CD14-positive monocyte (primary cell): Measurements from ENCODE around the gene FXYD6. TPM values are rescaled to one million over a fixed set of nuclear protein-coding genes. Genes with fewer than 3 reads are reported as not detected.

Source experiments
- DNase-seq, 3 donors: peaks; one replicate each; pipeline ENCODE4 v3.0.0-alpha.2; 2011 to 2022
- H2AFZ ChIP-seq: 2 replicates; pipeline ENCODE4 v1.6.0; 2012; ENCODE audit warnings: mild to moderate bottlenecking, low read depth, low read length, inconsistent platforms; ENCODE audit not compliant: insufficient read depth, poor library complexity, severe bottlenecking
- H3K27ac ChIP-seq, 2 donors: 1 replicate in 1 of 2; 2 replicates in 1 of 2; pipeline ENCODE4 v1.5.1; 2012 to 2013; ENCODE audit warnings: low read length in 2 of 2, control low read depth in 1 of 2, inconsistent platforms in 1 of 2, low read depth in 1 of 2, mild to moderate bottlenecking in 1 of 2
- H3K27me3 ChIP-seq, 2 donors: one replicate each; pipeline versions ENCODE4 v1.6.0 to v1.6.1; 2011 to 2013; ENCODE audit warnings: low read length in 2 of 2; ENCODE audit not compliant: control insufficient read depth in 2 of 2, insufficient read depth in 2 of 2
- H3K36me3 ChIP-seq, 2 donors: replicated peaks in 1 of 2; 1 replicate in 1 of 2; 2 replicates in 1 of 2; pipeline versions ENCODE4 v1.5.1 to v1.6.1; 2012 to 2013; ENCODE audit warnings: low read length in 2 of 2, control low read depth in 1 of 2, inconsistent platforms in 1 of 2, mild to moderate bottlenecking in 1 of 2; ENCODE audit not compliant: insufficient read depth in 2 of 2, control insufficient read depth in 1 of 2
- H3K4me1 ChIP-seq, 2 donors: 1 replicate in 1 of 2; 2 replicates in 1 of 2; pipeline versions ENCODE4 v1.5.1 to v1.6.1; 2012 to 2013; ENCODE audit warnings: low read length in 2 of 2, control low read depth in 1 of 2, inconsistent platforms in 1 of 2, mild to moderate bottlenecking in 1 of 2, moderate library complexity in 1 of 2; ENCODE audit not compliant: insufficient read depth in 2 of 2, control insufficient read depth in 1 of 2
- H3K4me2 ChIP-seq: replicated peaks from 2 replicates; pipeline ENCODE3; 2012; ENCODE audit warnings: low read length, moderate library complexity, mild to moderate bottlenecking; ENCODE audit not compliant: poor library complexity, severe bottlenecking; ENCODE audit errors: extremely low read depth
- H3K4me3 ChIP-seq, 3 experiments: fragments of 200-600 bp in 1 of 3; sonication (generic) in 1 of 3; replicated peaks in 1 of 3; 1 replicate in 2 of 3; 2 replicates in 1 of 3; pipeline ENCODE4 v1.5.1; 2011 to 2013; ENCODE audit warnings: low read length in 3 of 3, mild to moderate bottlenecking in 3 of 3, control low read depth in 2 of 3, low read depth in 2 of 3, inconsistent platforms in 1 of 3, moderate library complexity in 1 of 3
- H3K79me2 ChIP-seq: 2 replicates; pipeline ENCODE4 v1.6.0; 2012; ENCODE audit warnings: mild to moderate bottlenecking, control low read depth, inconsistent platforms, low read length, moderate library complexity; ENCODE audit not compliant: insufficient read depth
- H3K9ac ChIP-seq: 2 replicates; pipeline ENCODE4 v1.6.0; 2017; ENCODE audit warnings: low read length, mild to moderate bottlenecking; ENCODE audit not compliant: insufficient read depth, poor library complexity, severe bottlenecking
- H3K9me3 ChIP-seq, 2 donors: replicated peaks in 1 of 2; 1 replicate in 1 of 2; 2 replicates in 1 of 2; pipeline versions ENCODE4 v1.5.1 to v1.6.1; 2012 to 2013; ENCODE audit warnings: low read length in 2 of 2, control low read depth in 1 of 2; ENCODE audit not compliant: control insufficient read depth in 1 of 2, insufficient read depth in 1 of 2
- H4K20me1 ChIP-seq: 2 replicates; pipeline ENCODE4 v1.6.0; 2012; ENCODE audit warnings: mild to moderate bottlenecking, low read length, control low read depth, moderate library complexity; ENCODE audit not compliant: insufficient read depth
- H3K27ac Mint-ChIP-seq, 7 donors: one replicate each; pipeline ENCODE4 v1.8.0; 2020; ENCODE audit warnings: mild to moderate bottlenecking in 7 of 7, mixed read lengths in 7 of 7, moderate library complexity in 6 of 7, inconsistent platforms in 2 of 7
- H3K27me3 Mint-ChIP-seq, 3 donors: one replicate each; pipeline ENCODE4 v1.8.0; 2021 to 2022; ENCODE audit warnings: low read depth in 3 of 3, mild to moderate bottlenecking in 3 of 3, mixed read lengths in 3 of 3, moderate library complexity in 3 of 3, inconsistent platforms in 1 of 3
- H3K36me3 Mint-ChIP-seq, 2 donors: one replicate each; pipeline ENCODE4 v1.8.0; 2020; ENCODE audit warnings: mixed read lengths in 2 of 2, inconsistent platforms in 1 of 2, mild to moderate bottlenecking in 1 of 2
- H3K4me1 Mint-ChIP-seq: one replicate; pipeline ENCODE4 v1.8.0; 2020; ENCODE audit warnings: mild to moderate bottlenecking, mixed read lengths
- H3K4me3 Mint-ChIP-seq, 2 donors: one replicate each; pipeline ENCODE4 v1.8.0; 2020; ENCODE audit warnings: mild to moderate bottlenecking in 2 of 2, mixed read lengths in 2 of 2, moderate library complexity in 1 of 2
- H3K9me3 Mint-ChIP-seq, 7 donors: one replicate each; pipeline ENCODE4 v1.8.0; 2020 to 2022; ENCODE audit warnings: mixed read lengths in 7 of 7, mild to moderate bottlenecking in 6 of 7, moderate library complexity in 6 of 7, inconsistent platforms in 2 of 7
- WGBS: methylation state at CpG from one replicate; pipeline ENCODE4 v1.1.5; 2013; ENCODE audit warnings: missing lambda C conversion rate; ENCODE audit not compliant: insufficient coverage; 5-methylcytosine and 5-hydroxymethylcytosine counted together
- intact Hi-C, 2 donors: fragments of 100-400 bp; cut with micrococcal nuclease; formaldehyde crosslinking; loops; one replicate each; pipeline versions ENCODE4 v1.15.0 to v1.15.1; 2023
- polyA plus RNA-seq, 3 donors: library from polyadenylated mRNA; depleted of rRNA in 1 of 3; unstranded in 2 of 3; stranded (reverse) in 1 of 3; fragments of 300-500 nt in 2 of 3; fragments of >200 nt in 1 of 3; fragmentation: Illumina TruSeq in 2 of 3; gene quantifications; 1 replicate in 2 of 3; 2 replicates in 1 of 3; pipeline ENCODE4 v1.2.3, GENCODE V29; 2012 to 2021
- TF ChIP-seq, protein P1 (sequence below): fragments of 200-600 bp; IDR thresholded peaks from one replicate; pipeline ENCODE4 v1.8.0; 2022; ENCODE audit warnings: antibody characterized with exemption, mild to moderate bottlenecking

Gene FXYD6
- polyA plus RNA-seq, 3 donors = 36.4 to 52.1 (median 44.1) TPM

DNA sequence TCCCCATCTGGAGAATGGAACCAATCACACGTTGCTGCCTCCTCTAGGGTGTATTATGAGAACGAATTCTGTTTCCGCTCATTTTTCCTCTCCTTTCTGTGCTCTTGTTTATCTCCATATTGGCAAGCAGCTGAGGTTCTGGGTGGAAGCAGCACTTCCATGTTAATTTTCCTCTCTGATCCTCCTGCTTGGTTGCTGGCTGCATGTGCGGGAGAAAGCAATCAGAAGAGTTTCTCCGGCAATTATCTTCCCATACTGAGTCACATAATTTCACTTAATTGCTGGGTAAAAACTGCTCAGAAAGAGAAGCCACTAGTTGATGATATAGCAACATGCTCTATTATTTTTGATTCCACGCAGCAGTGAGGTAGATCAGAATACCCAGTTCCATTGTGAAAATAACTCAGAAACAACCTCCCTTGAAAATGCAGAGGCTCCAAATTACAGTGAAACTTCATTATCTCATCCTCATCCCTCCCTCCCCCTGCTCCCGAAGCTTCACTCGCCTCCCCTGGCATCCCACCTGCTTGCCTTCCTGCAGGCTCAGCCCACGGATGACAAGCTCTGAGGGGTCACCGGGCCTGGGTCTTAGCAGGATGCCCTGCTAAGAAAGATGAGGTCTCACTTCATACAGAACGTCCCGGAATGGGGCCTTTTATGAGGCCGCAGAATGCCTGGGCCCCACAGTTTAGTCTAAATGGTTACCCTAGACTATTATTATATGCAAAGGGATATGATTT is 20.4 kb downstream of the FXYD6 start:
- no peak overlapping the region for H3K4me3 ChIP-seq
- H3K9me3 Mint-ChIP-seq = peaks cover 9 to 16% (median 12%) of the 10 kb centered on the region in 7 donors
- no peak for DNase-seq
- H3K9ac ChIP-seq = no peak overlapping the region
- peaks cover 10 to 13% of the 10 kb centered on the region in 2 donors for H3K9me3 ChIP-seq
- no peak overlapping the region for H2AFZ ChIP-seq
- H3K4me2 ChIP-seq = no peak overlapping the region
- H3K4me1 ChIP-seq = peaks cover 11 to 16% of the 10 kb centered on the region in 2 donors
- H4K20me1 ChIP-seq = no peaks in the 10 kb centered on the region
- H3K36me3 Mint-ChIP-seq = no peaks in the 10 kb centered on the region
- H3K79me2 ChIP-seq = no peaks in the 10 kb centered on the region
- H3K4me1 Mint-ChIP-seq = peaks cover 17% of the 10 kb centered on the region
- H3K27me3 ChIP-seq = no peaks in the 10 kb centered on the region
- TF ChIP-seq, protein P1, sequence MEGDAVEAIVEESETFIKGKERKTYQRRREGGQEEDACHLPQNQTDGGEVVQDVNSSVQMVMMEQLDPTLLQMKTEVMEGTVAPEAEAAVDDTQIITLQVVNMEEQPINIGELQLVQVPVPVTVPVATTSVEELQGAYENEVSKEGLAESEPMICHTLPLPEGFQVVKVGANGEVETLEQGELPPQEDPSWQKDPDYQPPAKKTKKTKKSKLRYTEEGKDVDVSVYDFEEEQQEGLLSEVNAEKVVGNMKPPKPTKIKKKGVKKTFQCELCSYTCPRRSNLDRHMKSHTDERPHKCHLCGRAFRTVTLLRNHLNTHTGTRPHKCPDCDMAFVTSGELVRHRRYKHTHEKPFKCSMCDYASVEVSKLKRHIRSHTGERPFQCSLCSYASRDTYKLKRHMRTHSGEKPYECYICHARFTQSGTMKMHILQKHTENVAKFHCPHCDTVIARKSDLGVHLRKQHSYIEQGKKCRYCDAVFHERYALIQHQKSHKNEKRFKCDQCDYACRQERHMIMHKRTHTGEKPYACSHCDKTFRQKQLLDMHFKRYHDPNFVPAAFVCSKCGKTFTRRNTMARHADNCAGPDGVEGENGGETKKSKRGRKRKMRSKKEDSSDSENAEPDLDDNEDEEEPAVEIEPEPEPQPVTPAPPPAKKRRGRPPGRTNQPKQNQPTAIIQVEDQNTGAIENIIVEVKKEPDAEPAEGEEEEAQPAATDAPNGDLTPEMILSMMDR = no peak
- intact Hi-C loops = loop anchor here in 1 of 2 donors (10.0 kb wide), 1 partner anchor 49 kb away; no protein-coding TSS in a partner anchor
- H3K27ac ChIP-seq = no peak overlapping the region
- peaks cover 0 to 5% (median 1%) of the 10 kb centered on the region in 3 donors for H3K27me3 Mint-ChIP-seq
- no peaks in the 10 kb centered on the region for H3K36me3 ChIP-seq
- no peak overlapping the region for H3K27ac Mint-ChIP-seq
- 98% methylated on average over 7 of the region's 13 CpGs for WGBS
- no peak overlapping the region for H3K4me3 Mint-ChIP-seq

DNA sequence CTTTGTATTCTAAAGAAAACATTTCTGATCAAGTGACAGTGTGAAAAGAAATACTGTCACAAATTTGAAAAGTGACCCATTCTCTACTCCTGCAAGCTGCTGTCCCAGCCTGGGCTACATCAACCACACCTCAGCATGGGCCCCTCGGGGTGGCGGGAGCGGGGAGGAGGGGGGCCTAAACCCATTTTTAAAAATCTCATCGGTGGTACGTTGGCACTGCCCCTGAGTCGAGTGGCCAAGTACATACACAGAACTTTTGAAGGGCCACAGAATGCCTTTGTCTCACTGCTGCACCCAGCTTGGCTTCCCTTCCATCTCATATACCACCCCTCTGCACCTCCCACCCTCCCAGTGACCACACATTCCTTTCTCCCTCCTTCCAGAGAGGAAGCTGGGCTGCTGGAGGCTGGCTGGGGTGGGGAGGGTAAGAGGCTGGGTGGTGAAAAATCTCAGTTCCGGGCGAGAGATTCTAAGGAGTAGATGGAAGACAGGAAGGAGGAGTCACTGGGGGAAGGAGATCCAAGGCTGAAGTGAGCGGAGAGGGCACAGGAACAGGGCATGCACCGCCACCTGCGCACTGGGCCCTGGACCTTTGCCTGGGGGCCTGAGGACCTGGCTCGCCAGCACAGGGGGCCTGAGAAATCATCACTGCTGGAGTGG is 21.1 kb downstream of the FXYD6 start:
- no peak overlapping the region for H3K27ac ChIP-seq
- WGBS = 75% methylated on average over 7 of the region's 12 CpGs
- no peak overlapping the region for H3K9ac ChIP-seq
- peaks cover 11 to 16% of the 10 kb centered on the region in 2 donors for H3K4me1 ChIP-seq
- H3K79me2 ChIP-seq = no peaks in the 10 kb centered on the region
- TF ChIP-seq, protein P1 = no peak
- Mint-ChIP-seq H3K36me3 (no peaks in the 10 kb centered on the region), H3K27ac (no peak overlapping the region), H3K9me3 (peaks cover 9 to 16% (median 12%) of the 10 kb centered on the region in 7 donors), H3K4me3 (no peak overlapping the region), H3K4me1 (peaks cover 17% of the 10 kb centered on the region), H3K27me3 (peaks cover 0 to 2% (median 1%) of the 10 kb centered on the region in 3 donors)
- H2AFZ ChIP-seq = no peak overlapping the region
- no peak overlapping the region for H3K4me3 ChIP-seq
- DNase-seq = no peak
- H3K27me3 ChIP-seq = no peaks in the 10 kb centered on the region
- H3K4me2 ChIP-seq = no peak overlapping the region
- intact Hi-C loops = loop anchor here in 1 of 2 donors (10.0 kb wide), 1 partner anchor 49 kb away; no protein-coding TSS in a partner anchor
- no peaks in the 10 kb centered on the region for H3K36me3 ChIP-seq
- peaks cover 10 to 13% of the 10 kb centered on the region in 2 donors for H3K9me3 ChIP-seq
- no peaks in the 10 kb centered on the region for H4K20me1 ChIP-seq
